AG09309 (cell line): ENCODE data around the gene FTCDNL1.

Source experiments
- DNase-seq: peaks from one replicate; pipeline ENCODE4 v3.0.0-alpha.2; 2010; ENCODE audit warnings: low read depth
- H3K4me3 ChIP-seq: 2 replicates; pipeline ENCODE4 v1.5.1; 2011; ENCODE audit warnings: mild to moderate bottlenecking, low read depth, low read length, moderate library complexity; ENCODE audit not compliant: control insufficient read depth
- TF ChIP-seq, protein P1 (sequence below): IDR thresholded peaks from 2 replicates; pipeline ENCODE4 v1.5.1; 2011; ENCODE audit warnings: mild to moderate bottlenecking, low read depth, low read length, inconsistent platforms; ENCODE audit not compliant: insufficient read depth, control insufficient read depth; ENCODE audit errors: missing control alignments

FTCDNL1 gene

DNA sequence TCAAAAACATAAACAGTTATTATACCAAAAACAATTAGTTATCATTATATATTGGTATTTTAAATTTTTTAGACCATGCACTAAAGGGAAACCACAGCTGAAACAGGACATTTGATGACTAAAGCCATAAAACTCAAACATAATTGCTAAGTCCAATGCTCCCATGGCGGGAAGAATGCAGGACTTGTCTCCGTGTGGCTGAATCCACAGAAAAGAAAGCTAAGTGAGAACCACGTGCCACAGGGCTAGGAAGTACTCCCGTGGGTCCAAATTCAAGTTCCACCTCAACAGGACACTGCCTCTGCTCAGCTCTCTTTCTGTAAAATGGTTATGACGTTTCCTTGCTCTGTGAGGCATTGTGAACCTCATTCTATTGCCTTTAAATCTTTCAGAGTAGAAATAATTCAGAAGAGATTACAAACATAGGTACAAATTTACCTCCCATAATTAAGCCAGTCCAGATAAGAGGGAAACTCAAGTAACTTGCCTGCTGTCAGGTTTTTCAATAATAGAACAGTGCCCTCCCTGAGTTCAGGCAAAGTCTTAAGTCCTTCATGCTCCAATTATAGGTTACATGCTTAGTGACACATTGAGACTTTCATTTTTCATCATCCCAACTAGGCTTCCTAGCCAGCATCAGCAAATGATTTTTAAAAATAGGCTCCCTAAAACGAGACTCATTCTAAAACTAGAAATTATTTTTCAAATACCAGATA is 36.7 kb downstream of the FTCDNL1 start:
- TF ChIP-seq, protein P1, sequence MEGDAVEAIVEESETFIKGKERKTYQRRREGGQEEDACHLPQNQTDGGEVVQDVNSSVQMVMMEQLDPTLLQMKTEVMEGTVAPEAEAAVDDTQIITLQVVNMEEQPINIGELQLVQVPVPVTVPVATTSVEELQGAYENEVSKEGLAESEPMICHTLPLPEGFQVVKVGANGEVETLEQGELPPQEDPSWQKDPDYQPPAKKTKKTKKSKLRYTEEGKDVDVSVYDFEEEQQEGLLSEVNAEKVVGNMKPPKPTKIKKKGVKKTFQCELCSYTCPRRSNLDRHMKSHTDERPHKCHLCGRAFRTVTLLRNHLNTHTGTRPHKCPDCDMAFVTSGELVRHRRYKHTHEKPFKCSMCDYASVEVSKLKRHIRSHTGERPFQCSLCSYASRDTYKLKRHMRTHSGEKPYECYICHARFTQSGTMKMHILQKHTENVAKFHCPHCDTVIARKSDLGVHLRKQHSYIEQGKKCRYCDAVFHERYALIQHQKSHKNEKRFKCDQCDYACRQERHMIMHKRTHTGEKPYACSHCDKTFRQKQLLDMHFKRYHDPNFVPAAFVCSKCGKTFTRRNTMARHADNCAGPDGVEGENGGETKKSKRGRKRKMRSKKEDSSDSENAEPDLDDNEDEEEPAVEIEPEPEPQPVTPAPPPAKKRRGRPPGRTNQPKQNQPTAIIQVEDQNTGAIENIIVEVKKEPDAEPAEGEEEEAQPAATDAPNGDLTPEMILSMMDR = no peak
- H3K4me3 ChIP-seq = no peak overlapping the region
- DNase-seq = no peak

DNA sequence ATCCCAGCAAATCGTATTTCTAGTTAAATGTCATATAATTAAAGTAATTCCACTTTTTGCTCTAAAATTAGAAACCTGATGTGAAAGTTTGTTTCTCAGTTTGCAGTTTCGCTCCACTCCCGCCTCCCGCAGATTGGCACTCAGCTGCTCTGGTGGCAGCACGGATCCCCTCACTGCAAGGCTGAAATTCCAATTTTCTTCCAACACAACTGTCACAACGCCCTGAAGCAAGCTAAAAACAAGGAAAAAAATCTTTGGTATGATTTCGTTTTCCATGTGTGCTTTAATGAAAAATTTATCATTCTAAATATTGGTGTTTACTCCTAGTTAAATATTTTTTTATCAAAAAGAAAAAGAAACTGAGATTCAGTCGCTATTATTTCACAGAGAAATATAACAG is 38.5 kb downstream of the FTCDNL1 start:
- TF ChIP-seq, protein P1 = no peak
- H3K4me3 ChIP-seq = no peak overlapping the region
- no peak for DNase-seq

DNA sequence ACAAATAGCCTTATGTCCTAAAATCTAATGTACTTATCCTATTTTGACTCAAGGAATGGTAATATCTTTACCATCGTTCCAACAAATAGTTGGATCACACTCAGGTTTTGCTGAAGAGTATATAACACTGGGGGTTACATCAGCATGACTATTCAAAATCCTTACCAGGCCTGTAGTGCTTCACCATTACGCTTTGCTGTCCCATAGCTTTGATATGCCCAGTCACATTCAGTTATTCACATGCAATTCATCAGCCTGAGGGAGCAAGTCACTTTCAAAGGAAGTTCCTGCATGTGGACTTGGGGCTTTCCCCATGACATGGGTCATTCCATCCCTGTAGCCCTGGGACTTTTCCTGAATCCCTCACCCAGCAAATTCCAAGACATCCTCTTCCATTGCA is 39.6 kb downstream of the FTCDNL1 start:
- DNase-seq = no peak
- TF ChIP-seq, protein P1 = no peak
- no peak overlapping the region for H3K4me3 ChIP-seq

DNA sequence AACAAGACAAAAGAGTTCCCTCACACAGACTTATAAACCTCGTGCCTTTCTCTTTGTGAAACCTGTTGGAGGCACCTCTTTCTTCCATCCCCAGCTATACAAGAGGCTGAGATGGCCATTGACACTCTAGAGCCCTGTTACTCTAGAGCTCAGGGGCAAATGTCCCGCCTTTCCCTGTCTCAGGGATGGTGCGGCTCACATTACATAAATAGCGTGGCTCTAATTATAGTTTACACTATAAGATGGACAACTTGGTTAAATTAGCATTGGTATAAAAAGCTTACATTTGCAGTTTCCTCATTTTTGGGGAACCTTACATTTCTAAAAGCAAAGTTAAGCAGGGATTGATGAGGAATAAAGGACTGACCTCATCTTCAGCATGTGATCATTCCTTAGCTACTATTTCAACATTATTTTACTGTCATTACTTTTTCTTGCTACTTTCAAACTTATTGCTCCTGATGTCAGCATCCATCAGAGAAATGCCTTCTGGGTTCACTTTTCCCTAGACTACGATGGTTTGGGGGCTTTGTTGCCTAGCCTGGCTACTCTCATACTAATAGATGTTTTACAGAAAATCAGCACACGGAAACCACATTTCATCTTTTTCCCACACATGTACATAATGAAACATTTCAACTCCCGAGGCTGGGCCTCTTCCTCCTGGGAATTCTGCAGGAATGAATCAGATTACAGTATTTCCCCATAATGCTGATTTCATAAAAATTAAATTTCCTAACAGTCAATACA is 40.4 kb downstream of the FTCDNL1 start:
- TF ChIP-seq, protein P1 = no peak
- DNase-seq = no peak
- no peak overlapping the region for H3K4me3 ChIP-seq

DNA sequence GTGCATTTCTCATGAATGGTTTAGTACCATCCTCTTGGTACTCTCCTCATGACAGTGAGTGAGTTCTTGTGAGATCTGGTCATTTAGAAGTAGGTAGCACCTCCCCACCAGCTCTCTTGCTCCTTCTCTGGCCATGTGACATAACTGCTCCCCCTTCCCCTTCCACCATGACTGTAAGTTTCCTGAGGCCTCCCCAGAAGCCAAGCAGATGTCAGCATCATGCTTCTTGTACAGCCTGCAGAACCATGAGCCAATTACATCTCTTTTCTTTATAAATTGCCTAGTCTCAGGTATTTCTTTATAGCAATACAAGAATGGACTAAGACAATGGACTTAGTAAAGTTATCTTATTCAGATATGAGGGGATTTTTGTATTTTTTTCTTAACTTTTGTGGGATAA is 43.0 kb downstream of the FTCDNL1 start:
- TF ChIP-seq, protein P1 = no peak
- DNase-seq = no peak
- H3K4me3 ChIP-seq = no peak overlapping the region

DNA sequence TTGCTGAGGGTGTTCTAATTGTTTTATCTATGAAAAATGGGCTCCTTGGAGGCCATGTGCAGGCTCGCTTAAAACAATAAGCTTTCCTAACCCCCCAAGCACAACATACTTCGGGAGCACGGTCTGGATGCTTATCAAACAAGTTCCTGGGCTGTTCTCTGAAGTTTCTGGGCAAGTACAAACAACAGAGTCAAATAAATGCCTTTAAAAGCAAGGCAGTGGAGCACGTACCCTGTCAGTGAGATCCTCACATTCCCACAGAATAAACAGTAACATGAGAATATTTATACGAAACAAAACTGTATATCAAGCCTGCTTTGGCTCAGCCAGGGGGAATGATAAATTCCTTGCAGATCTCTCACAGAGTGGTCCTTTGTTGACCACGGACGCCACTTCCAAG is 44.8 kb downstream of the FTCDNL1 start:
- TF ChIP-seq, protein P1 = no peak
- H3K4me3 ChIP-seq = no peak overlapping the region
- no peak for DNase-seq
